DMS79 treated with DMSO at 0.1 percent for 48 hours (cell line): Measurements from ENCODE around the gene CLSTN2.

Experiments
- DNase-seq: peaks from one replicate; lab custom pipeline; 2025; lab: John Stamatoyannopoulos, UW

The CLSTN2 gene

DNA sequence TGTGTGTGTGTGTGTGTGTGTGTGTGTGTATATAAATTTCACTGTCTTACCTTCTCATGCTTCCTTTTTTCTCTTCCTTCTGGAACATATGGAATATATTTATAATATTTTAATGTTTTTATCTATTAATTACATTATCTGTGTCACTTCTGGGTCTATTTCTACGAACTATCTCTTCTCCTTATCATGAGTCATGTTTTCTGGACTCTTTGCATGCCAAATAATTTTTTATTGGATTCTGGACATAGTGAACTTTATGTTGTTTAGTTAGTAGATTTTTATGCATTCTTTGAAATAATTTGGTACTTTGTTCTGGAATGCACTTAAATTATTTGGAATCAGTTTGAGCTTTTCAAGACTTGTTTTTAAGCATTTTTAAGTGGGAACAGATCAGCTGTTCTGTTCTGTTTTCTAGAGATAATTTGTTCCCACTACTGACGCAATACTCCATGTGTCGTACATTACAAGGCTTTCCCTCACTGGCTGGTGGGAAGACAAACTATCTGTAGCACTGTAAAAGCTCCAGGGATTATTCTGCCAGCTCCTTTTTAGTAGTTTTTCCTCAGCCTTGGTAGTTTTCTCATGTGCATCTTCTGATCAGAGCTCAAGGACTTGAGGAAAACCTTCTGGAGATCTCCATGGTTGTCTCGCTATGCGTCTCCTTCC is 302.0 kb downstream of the CLSTN2 start:
- no peak for DNase-seq

DNA sequence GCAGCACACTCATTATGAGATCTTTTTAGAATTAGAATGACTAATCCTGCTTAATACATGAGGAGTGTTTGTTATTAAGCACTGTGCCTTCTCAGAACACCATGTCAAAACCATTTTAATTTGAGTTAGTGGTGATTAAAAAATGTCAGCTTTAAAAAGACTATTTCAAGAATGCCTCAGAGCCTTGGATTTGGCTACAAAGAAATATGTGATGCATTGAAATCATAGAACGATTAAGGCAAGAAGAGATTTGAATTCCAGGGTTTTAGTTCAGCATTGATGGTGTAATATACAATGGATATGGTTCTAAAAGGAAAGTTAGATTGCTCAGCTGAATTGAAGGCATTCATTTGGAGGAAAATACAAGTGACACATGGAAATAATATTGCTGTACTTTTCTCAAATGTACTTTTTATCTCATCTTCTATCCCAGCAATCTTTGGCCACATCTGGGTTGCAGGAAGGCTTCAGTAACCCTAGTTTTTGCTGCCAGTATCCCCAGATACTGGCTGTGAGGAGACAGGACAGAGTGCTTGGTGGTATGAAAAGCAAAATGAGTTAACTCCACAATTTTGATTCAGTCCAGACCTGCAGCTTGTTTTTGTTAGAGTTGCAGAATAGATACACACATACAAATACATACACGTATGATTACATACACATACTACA is 303.8 kb downstream of the CLSTN2 start:
- DNase-seq = no peak

GRCh38 chr3:140242818-140243276 is 307.9 kb downstream of the CLSTN2 start:
- peak; percentile 93 for DNase-seq

- DNase-seq = no peak
Observed at GRCh38 chr3:140243575-140243974, 308.6 kb downstream of the CLSTN2 start.

DNA sequence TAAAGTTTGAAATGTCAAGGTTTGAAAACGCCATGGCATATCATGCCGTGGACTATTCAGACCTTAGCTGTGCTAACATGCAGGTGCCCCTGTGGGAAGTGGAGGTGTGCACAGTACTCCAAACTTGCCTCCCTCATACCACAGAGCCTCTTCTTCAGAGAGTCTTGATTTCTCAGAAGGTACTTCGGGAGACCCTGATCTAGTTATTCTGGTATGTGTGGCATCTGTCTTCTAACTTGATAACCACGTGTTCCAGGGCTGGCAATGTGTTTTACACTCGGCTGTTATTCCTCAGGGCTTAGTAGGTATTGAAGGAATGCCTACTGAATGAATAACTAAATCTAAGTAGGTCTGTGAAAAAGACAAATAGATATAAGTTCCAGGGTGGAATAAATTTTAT is 309.9 kb downstream of the CLSTN2 start:
- no peak for DNase-seq

DNA sequence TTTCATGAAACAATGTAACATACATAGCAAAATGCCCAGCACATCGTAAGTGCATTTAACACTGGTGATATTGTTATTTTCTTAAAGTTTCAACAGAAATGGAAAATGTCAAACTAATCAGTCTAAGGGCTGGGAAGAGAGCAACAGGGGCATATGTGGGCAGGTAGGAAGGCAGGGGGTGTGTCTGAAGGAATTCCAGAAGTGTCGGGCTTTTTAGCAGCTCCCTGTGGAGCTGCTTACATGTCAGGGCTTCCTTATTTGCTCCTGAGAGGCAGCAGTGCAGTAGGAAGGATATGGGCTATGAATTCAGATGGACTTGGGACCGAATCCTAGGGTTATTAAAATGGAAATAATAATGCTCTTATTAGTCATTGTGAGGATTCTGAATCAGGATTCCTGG is 311.6 kb downstream of the CLSTN2 start:
- no peak for DNase-seq

- no peak for DNase-seq
Observed at GRCh38 chr3:140247775-140248174, 312.8 kb downstream of the CLSTN2 start.

GRCh38 chr3:140249188-140249587 is 314.2 kb downstream of the CLSTN2 start:
- DNase-seq = no peak

DNA sequence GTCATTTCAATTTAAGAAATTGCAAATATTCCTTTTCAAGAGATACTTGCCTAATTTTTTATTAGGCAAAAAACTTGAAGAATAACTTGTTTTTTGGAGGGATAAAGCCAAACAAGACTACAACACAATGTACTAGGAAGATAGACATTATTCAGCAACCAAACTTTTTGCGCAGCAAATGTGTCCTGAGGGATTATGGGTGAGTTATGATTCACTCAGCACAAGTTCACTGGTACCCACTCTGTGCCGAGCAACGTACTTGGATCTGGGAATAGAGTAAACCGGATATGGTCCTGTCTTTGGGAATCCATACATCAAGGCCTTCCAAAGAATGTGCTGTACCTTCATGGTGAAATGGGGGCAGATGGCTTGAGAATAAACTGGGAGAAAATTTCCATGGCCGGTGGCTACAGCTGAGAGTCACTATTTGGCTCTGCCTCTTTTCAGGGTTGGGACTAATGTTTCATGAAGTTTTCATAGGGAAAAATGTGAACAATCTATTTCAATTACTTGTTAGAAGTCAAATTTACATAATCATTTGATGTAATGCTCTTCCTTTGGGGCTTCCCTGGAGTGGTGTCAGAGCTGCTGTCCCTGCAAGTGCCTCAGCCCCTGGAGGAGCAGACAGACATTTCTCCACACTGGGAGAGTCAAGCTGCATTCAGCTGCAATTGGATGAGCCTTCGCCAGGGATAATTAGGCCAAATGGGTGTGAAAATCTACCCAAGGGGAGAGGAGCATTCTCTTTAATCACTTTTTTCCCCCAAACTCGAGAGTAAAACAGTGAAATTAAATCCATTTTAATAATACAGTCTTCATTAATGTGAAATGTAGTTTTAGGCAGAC is 315.2 kb downstream of the CLSTN2 start:
- no peak for DNase-seq

DNA sequence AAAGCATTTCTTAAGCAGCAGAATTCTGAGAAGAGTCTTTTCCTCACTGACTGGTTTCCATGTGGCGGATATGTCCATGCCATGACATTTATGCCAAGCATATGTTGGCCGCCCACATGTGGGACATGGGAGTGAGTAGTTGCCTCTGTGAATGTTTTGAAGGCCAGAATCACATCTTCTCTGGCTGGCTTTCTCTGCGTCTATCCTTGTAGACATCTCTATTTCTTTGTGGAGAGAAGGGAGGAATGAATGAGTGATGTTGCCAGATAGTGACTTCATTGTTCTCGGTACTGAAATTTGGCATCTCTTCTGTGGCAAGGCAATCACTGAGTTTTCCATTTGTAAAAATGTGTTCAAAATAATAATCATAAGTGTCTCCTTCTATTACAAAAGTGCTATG is 316.0 kb downstream of the CLSTN2 start:
- no peak for DNase-seq

DNA sequence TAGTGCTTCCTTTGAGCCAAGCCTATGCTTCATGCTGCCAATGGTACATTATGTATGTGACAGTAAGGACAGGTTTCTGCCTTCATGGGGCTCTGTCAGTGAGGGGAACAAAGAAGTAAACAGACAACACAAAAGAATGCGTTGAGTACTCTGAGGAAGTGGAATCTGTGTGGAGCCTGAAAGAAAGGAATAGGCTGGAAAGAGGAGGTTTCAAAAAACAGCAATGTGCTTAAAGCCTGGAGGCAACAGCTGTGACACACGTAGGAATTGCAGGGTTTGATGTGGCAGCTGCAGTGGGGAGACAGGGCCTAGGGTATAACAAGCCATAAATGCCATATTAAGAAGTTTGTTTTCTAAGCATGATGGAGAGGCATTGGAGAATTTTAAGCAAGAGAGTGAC is 316.7 kb downstream of the CLSTN2 start:
- DNase-seq = no peak

DNA sequence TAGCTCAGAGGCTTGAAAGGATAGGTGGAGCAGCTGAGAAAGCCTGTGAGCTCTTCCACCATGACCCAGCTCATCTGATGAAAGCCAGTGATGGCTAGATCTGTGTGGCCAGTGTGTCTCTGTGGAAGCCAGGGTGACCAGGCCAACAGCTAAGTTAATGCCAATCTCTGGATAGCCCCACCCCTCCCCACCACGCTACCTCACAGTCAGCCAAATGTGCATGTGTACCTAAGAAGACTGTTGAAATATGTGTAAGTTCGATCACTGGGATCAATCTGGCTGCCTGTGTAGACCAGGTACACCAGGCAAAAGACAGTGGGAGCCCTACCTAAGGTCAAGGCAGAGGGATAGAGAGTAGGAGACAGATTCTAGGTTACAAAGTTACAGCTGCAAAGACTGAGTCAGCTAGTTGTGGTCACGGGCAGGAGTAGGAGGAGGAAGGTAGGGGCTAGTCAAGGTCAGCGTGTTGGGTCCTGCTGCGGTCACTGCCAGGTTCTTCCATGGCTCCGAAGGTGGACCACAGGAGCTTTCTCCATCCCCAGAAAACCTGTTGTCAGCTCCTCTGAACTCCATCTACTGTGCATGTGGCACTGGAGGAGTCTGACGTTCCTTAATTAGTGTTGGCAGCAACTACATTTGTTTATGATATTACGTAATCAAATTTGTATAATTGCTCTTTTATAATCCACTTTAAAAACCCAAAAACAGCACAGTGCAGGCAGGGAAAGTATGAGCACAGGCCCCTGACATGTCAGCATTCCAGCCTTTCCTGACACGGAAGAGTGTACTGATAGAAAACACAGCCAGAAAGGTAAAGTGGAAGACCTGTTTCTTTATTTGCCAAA is 318.0 kb downstream of the CLSTN2 start:
- no peak for DNase-seq

GRCh38 chr3:140258222-140258724 is 323.3 kb downstream of the CLSTN2 start:
- no peak for DNase-seq

- no peak for DNase-seq
Observed at GRCh38 chr3:140265302-140265701, 330.3 kb downstream of the CLSTN2 start.

DNA sequence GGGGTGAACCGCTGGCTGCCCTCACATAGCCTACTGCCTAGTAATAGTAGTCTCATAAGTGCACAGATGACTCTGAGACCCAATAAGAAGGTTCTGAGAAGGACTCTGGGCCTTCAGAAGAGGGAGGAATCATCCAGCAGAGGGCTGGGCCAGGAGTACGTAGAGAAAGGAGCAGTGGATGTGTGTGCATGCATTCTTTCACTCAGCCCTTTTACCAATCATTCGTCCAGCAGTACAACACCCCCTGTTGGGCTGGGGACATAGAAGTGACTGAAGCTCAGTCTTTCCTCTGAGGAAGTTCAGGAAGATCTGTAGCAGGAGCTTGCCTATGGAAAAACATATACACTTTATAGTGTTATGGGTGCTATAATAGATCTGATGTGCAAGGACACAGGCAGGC is 333.1 kb downstream of the CLSTN2 start:
- DNase-seq = no peak

DNA sequence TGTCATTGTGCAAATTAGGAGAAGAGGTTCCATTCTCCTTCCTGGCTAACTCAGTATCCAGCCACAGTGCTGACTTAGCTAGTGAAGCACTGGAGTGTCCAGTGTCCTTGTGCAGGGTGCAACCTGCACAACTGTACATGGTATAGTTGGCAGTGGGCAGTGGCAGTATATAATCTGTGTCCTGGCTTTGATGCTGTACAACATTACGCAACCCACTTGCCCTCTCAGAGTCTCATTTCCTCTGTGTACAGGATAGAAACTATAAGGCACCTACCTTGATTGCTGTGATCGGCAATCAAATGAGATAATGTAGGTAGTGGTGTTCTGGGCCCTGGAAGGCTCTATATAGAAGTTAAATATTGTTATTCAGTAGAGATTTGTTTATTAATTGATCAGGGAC is 333.6 kb downstream of the CLSTN2 start:
- DNase-seq = no peak

GRCh38 chr3:140270329-140270728 is 335.3 kb downstream of the CLSTN2 start:
- DNase-seq = no peak

- DNase-seq = no peak
Observed at GRCh38 chr3:140273542-140274195, 338.7 kb downstream of the CLSTN2 start.

- DNase-seq = no peak
Observed at GRCh38 chr3:140274429-140274828, 339.4 kb downstream of the CLSTN2 start.

DNA sequence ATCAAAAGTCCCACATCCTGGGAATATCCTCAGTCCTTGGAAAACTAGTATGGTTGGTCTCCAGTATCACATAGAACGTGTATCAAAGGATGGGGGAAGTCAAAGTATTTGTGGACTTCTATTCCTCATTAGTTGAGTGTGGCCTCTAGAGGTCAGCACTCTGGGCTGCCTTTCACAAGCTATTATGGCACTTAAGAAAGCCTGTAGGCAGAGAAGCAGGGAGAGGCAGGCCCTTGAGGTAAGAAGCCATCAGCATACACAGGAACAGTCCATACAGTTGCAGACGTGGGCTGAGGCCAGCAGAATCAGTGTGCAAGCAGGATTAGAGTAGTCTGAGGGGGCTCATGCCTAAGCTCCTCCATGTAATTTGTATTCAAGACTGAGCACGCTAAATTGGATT is 341.7 kb downstream of the CLSTN2 start:
- DNase-seq = peak; percentile 38

DNA sequence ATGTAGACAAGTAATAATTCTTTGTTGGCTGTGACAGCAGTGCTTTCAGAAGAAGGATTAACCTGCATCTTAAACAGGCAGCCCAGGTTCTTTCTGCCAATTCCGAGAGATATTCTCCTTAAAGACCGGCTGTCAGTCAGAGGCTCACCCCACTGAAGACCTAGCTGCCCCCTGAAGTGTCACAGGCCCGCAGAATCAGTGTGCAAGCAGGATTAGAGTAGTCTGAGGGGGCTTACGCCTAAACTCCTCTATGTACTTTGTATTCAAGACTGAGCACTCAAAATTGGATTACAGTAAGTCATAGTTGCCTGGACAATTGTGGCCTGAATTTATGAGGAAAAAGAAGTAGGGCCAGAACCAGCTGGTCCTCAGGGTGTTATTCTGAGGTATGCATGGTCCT is 342.9 kb downstream of the CLSTN2 start:
- DNase-seq = no peak
